ENCODE measurements around the gene FCHSD1. TPM values are rescaled to one million over a fixed set of nuclear protein-coding genes. Genes with fewer than 3 reads are reported as not detected.

The FCHSD1 gene
- total RNA-seq, 1 donor, result 22.4 TPM

DNA sequence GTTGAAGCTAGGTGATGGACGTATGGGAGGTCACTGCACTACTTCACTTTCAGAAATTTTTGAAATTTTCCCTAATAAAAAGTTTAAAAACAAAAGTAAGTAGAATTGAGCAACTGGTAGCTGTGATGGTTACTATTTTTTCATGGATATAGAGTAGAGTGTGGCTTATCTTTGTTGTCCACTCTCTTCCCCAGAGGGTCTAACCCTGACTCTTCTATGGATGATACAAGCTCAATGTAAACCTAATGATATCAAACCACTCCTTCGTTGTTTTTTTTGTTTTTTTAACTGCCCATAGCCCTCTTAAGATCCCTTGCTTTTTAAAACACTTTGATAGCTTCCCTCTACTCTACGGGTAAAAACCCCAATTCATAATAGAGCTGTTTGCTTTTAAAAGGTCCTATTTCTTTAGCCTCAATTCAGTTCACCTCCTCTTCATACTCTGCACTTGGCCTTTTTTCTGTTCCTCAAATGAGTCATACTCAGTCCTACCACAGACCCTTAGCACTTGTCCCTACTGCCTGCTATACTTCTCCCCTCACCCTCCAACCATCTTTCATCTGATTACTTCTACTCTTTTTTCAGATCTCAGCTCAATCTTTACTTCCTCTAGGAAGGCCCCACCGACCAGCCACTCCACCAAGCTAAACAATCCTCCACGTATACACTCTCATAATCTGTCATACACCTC lies 17.2 kb downstream of the FCHSD1 start:
- Histone ChIP-seq H4K20me1 (ENCODE audit: insufficient read depth, low read length) (peaks cover 43% of the 10 kb centered on the region), H3K4me3 (ENCODE audit: insufficient read depth, low read length) (no peak overlapping the region), H3K27ac (ENCODE audit: low read depth, low read length) (no peak overlapping the region), H2AFZ (ENCODE audit: low read length) (no peak overlapping the region), H3K79me2 (ENCODE audit: insufficient read depth, low read length) (peaks cover 71% of the 10 kb centered on the region), H3K27me3 (ENCODE audit: insufficient read depth, low read length) (no peaks in the 10 kb centered on the region), H3K9me3 (ENCODE audit: low read depth, low read length) (no peaks in the 10 kb centered on the region), H3K4me1 (ENCODE audit: insufficient read depth, low read length) (peaks cover 22% of the 10 kb centered on the region), H3K4me2 (ENCODE audit: insufficient read depth, low read length) (no peak overlapping the region), H3K36me3 (ENCODE audit: insufficient read depth, low read length) (peaks cover 31% of the 10 kb centered on the region)
- no peak for DNase-seq (ENCODE audit: insufficient read length, low spot score, missing footprints)
- TF ChIP-seq, protein P1, sequence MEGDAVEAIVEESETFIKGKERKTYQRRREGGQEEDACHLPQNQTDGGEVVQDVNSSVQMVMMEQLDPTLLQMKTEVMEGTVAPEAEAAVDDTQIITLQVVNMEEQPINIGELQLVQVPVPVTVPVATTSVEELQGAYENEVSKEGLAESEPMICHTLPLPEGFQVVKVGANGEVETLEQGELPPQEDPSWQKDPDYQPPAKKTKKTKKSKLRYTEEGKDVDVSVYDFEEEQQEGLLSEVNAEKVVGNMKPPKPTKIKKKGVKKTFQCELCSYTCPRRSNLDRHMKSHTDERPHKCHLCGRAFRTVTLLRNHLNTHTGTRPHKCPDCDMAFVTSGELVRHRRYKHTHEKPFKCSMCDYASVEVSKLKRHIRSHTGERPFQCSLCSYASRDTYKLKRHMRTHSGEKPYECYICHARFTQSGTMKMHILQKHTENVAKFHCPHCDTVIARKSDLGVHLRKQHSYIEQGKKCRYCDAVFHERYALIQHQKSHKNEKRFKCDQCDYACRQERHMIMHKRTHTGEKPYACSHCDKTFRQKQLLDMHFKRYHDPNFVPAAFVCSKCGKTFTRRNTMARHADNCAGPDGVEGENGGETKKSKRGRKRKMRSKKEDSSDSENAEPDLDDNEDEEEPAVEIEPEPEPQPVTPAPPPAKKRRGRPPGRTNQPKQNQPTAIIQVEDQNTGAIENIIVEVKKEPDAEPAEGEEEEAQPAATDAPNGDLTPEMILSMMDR (IDR thresholded peaks at IDR 0.05; ENCODE audit: extremely low read depth, low read depth, low read length), result no peak

DNA sequence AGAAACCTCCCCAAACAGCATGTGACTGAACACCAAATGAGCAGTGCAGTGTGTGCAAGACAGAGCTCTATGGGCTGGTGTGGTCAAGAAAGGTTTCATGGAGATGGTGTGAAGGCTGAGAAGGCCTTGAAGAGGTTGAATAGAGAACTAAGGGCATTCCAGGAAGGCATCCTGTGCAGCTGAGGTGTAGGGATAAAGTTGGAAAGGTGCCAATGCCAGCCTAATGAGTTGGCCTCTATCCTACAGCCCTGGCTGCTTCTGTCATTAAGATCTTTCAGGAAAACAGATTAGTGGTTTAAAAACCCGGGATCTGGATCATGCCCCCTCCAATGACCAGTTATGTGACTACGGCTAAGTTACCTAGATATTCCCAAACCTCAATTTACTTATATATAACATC lies 18.6 kb downstream of the FCHSD1 start:
- H3K4me1 ChIP-seq (ENCODE audit: insufficient read depth, low read length), result peaks cover 22% of the 10 kb centered on the region
- TF ChIP-seq, protein P1 (IDR thresholded peaks at IDR 0.05; ENCODE audit: extremely low read depth, low read depth, low read length), result no peak
- H2AFZ ChIP-seq (ENCODE audit: low read length), result no peak overlapping the region
- peaks cover 71% of the 10 kb centered on the region for H3K79me2 ChIP-seq (ENCODE audit: insufficient read depth, low read length)
- no peaks in the 10 kb centered on the region for H3K27me3 ChIP-seq (ENCODE audit: insufficient read depth, low read length)
- H3K9me3 ChIP-seq (ENCODE audit: low read depth, low read length), result no peaks in the 10 kb centered on the region
- no peak overlapping the region for H3K4me2 ChIP-seq (ENCODE audit: insufficient read depth, low read length)
- H4K20me1 ChIP-seq (ENCODE audit: insufficient read depth, low read length), result peaks cover 34% of the 10 kb centered on the region
- no peak for DNase-seq (ENCODE audit: insufficient read length, low spot score, missing footprints)
- no peak overlapping the region for H3K27ac ChIP-seq (ENCODE audit: low read depth, low read length)
- peaks cover 40% of the 10 kb centered on the region for H3K36me3 ChIP-seq (ENCODE audit: insufficient read depth, low read length)
- no peak overlapping the region for H3K4me3 ChIP-seq (ENCODE audit: insufficient read depth, low read length)

DNA sequence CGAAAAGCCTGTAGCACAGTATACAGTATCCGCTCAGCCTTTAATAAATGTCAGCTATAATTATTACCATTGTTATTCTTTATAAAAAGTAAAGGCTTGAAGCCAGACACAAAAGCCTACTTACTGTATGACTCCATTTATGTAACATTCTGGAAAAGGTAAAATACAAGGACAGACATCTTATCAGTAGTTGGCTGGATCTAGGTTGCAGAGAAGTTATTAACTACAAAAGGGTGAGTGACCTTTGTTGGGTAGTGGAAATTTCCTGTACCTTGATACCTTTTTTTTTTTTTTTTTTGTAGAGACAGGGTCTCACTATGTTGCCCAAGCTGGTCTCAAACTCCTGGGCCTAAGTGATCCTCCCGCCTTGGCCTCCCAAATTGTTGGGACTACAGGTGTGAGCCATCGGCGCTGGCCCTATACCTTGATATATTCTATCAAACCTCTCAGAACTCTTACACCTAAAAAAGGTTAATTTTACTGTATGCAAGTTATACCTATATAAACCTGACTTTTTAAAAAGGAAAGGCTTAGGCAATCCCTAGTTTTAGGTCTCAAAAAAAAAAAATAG lies 20.6 kb downstream of the FCHSD1 start:
- Histone ChIP-seq H3K4me1 (ENCODE audit: insufficient read depth, low read length) (peaks cover 10% of the 10 kb centered on the region), H3K4me2 (ENCODE audit: insufficient read depth, low read length) (no peak overlapping the region), H3K9me3 (ENCODE audit: low read depth, low read length) (no peaks in the 10 kb centered on the region), H3K79me2 (ENCODE audit: insufficient read depth, low read length) (peaks cover 61% of the 10 kb centered on the region), H2AFZ (ENCODE audit: low read length) (no peak overlapping the region), H4K20me1 (ENCODE audit: insufficient read depth, low read length) (peaks cover 27% of the 10 kb centered on the region), H3K4me3 (ENCODE audit: insufficient read depth, low read length) (no peak overlapping the region), H3K27me3 (ENCODE audit: insufficient read depth, low read length) (no peaks in the 10 kb centered on the region), H3K27ac (ENCODE audit: low read depth, low read length) (no peak overlapping the region), H3K36me3 (ENCODE audit: insufficient read depth, low read length) (peaks cover 57% of the 10 kb centered on the region)
- no peak for DNase-seq (ENCODE audit: insufficient read length, low spot score, missing footprints)
- TF ChIP-seq, protein P1 (IDR thresholded peaks at IDR 0.05; ENCODE audit: extremely low read depth, low read depth, low read length), result no peak

DNA sequence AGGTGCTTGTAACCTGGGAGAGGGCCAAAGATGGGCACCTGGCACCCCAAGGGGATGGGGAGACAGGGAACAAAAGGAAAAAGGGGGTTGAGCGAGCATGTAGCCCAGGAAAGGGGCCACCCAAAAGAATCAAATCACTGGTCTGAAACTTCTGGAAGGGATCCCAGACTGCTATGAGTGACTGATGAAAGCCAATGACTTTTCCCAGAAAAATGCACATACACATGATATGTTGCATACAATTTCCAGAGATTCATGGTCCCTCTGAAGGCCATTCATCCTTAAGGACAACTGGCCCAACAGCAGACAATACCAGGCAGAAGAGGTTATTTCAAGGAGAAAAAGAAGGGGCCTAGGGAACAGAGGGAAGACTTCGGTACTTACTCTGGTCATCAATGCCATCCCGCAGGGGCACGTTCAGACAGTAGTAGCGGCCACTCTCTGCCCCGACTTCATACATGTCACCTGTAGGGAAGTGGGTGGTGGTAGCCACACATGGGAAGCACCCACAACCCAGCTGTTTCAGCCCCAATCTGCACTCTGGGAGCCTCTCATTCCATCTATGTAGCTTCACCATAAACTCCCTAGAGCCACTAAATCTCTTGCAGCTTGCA lies 22.9 kb downstream of the FCHSD1 start:
- DNase-seq (ENCODE audit: insufficient read length, low spot score, missing footprints), result no peak
- H3K36me3 ChIP-seq (ENCODE audit: insufficient read depth, low read length), result peaks cover 75% of the 10 kb centered on the region
- no peak overlapping the region for H3K27ac ChIP-seq (ENCODE audit: low read depth, low read length)
- H3K27me3 ChIP-seq (ENCODE audit: insufficient read depth, low read length), result no peaks in the 10 kb centered on the region
- H3K9me3 ChIP-seq (ENCODE audit: low read depth, low read length), result no peaks in the 10 kb centered on the region
- TF ChIP-seq, protein P1 (IDR thresholded peaks at IDR 0.05; ENCODE audit: extremely low read depth, low read depth, low read length), result no peak
- H3K4me3 ChIP-seq (ENCODE audit: insufficient read depth, low read length), result no peak overlapping the region
- H3K4me2 ChIP-seq (ENCODE audit: insufficient read depth, low read length), result no peak overlapping the region
- peaks cover 39% of the 10 kb centered on the region for H3K79me2 ChIP-seq (ENCODE audit: insufficient read depth, low read length)
- peaks cover 11% of the 10 kb centered on the region for H4K20me1 ChIP-seq (ENCODE audit: insufficient read depth, low read length)
- H3K4me1 ChIP-seq (ENCODE audit: insufficient read depth, low read length), result peaks cover 3% of the 10 kb centered on the region
- no peak overlapping the region for H2AFZ ChIP-seq (ENCODE audit: low read length)

Measured in osteoblast (primary cell).